IMR-90 (cell line): ENCODE results near the gene DIP2B. TPM values are rescaled to one million over a fixed set of nuclear protein-coding genes. Genes with fewer than 3 reads are reported as not detected.
A peak's percentile ranks its signal among the peaks of the same experiment; 100 is the strongest.

Source experiments
- ATAC-seq: fragments of 200-7000 bp; cut with Tn5 transposase; 2 replicates; pipeline ENCODE4 v1.9.1; 2020; ENCODE audit warnings: low read depth, mild to moderate bottlenecking, moderate library complexity
- BruUV-seq: library from RNA; stranded (reverse); fragments of 400-500 nt; replicated peaks from 2 replicates; lab custom pipeline; 2021; lab: Mats Ljungman, UMichigan
- CTCF ChIA-PET: fragments of 300-600 bp; formaldehyde crosslinking; extraction: SDS; loops from one replicate; lab custom pipeline; 2021; ENCODE audit warnings: antibody characterized with exemption; lab: Yijun Ruan, JAX
- POLR2A ChIA-PET: fragments of 300-600 bp; sonication (Branson Sonifier 250); formaldehyde crosslinking; loops from one replicate; lab custom pipeline; 2022; ENCODE audit warnings: antibody characterized with exemption; ENCODE audit not compliant: unreplicated experiment; lab: Charles Lee
- DNase-seq: peaks from one replicate; pipeline ENCODE4 v3.0.0; 2013
- H2AFZ ChIP-seq: replicated peaks from 2 replicates; pipeline ENCODE3; 2013; ENCODE audit warnings: low read length, mild to moderate bottlenecking; ENCODE audit not compliant: poor library complexity
- H2AK5ac ChIP-seq: 2 replicates; pipeline ENCODE4 v1.6.1; 2013; ENCODE audit warnings: low read depth, low read length, inconsistent platforms
- H2AK9ac ChIP-seq: replicated peaks from 2 replicates; pipeline ENCODE3; 2013; ENCODE audit warnings: mild to moderate bottlenecking, low read depth, low read length, moderate library complexity; ENCODE audit not compliant: poor library complexity
- H2BK120ac ChIP-seq: 2 replicates; pipeline ENCODE4 v1.6.1; 2013; ENCODE audit warnings: low read depth, low read length, inconsistent platforms
- H2BK15ac ChIP-seq: 3 replicates; pipeline ENCODE4 v1.6.1; 2013; ENCODE audit warnings: low read depth, low read length, inconsistent platforms
- H2BK20ac ChIP-seq: 2 replicates; pipeline ENCODE4 v1.6.1; 2013; ENCODE audit warnings: low read depth, mild to moderate bottlenecking, inconsistent platforms, low read length, moderate library complexity
- H2BK5ac ChIP-seq: 2 replicates; pipeline ENCODE4 v1.6.1; 2013; ENCODE audit warnings: mild to moderate bottlenecking, low read depth, low read length, inconsistent platforms; ENCODE audit not compliant: poor library complexity, severe bottlenecking
- H3K14ac ChIP-seq: replicated peaks from 2 replicates; pipeline ENCODE4 v1.6.1; 2013; ENCODE audit warnings: low read depth, low read length, inconsistent platforms
- H3K18ac ChIP-seq: 2 replicates; pipeline ENCODE4 v1.6.1; 2013; ENCODE audit warnings: low read depth, low read length, control low read depth
- H3K23ac ChIP-seq: 2 replicates; pipeline ENCODE4 v1.6.1; 2013; ENCODE audit warnings: low read depth, low read length, inconsistent platforms
- H3K27ac ChIP-seq: 2 replicates; pipeline ENCODE4 v1.5.1; 2013; ENCODE audit warnings: mild to moderate bottlenecking, control low read depth, low read length; ENCODE audit not compliant: insufficient read depth
- H3K27me3 ChIP-seq: 2 replicates; pipeline ENCODE4 v1.6.1; 2013; ENCODE audit warnings: low read length; ENCODE audit not compliant: control insufficient read depth, insufficient read depth
- H3K36me3 ChIP-seq: 2 replicates; pipeline ENCODE4 v1.6.1; 2013; ENCODE audit warnings: low read length, mixed read lengths; ENCODE audit not compliant: control insufficient read depth, insufficient read depth
- H3K4ac ChIP-seq: 2 replicates; pipeline ENCODE4 v1.6.1; 2013; ENCODE audit warnings: low read depth, low read length, inconsistent platforms
- H3K4me1 ChIP-seq: 2 replicates; pipeline ENCODE4 v1.6.1; 2013; ENCODE audit warnings: low read length, mixed read lengths; ENCODE audit not compliant: control insufficient read depth, insufficient read depth
- H3K4me2 ChIP-seq: 2 replicates; pipeline ENCODE4 v1.6.1; 2013; ENCODE audit warnings: low read depth, mild to moderate bottlenecking, control low read depth, low read length, moderate library complexity
- H3K4me3 ChIP-seq: 2 replicates; pipeline ENCODE4 v1.5.1; 2013; ENCODE audit warnings: low read depth, mild to moderate bottlenecking, control low read depth, low read length, moderate library complexity; ENCODE audit not compliant: insufficient read depth
- H3K56ac ChIP-seq: 2 replicates; pipeline ENCODE4 v1.6.1; 2013; ENCODE audit warnings: low read length, inconsistent platforms; ENCODE audit not compliant: insufficient read depth; ENCODE audit errors: extremely low read depth
- H3K79me1 ChIP-seq, 2 experiments: 2 replicates each; pipeline ENCODE4 v1.6.1; 2013; ENCODE audit warnings: low read length in 2 of 2, inconsistent platforms in 1 of 2, low read depth in 1 of 2
- H3K9ac ChIP-seq: 2 replicates; pipeline ENCODE4 v1.6.1; 2013; ENCODE audit warnings: low read depth, low read length, control low read depth
- H3K9me1 ChIP-seq: 2 replicates; pipeline ENCODE4 v1.6.1; 2013; ENCODE audit warnings: low read length, inconsistent platforms; ENCODE audit not compliant: insufficient read depth
- H3K9me3 ChIP-seq: 2 replicates; pipeline ENCODE4 v1.6.1; 2013; ENCODE audit warnings: low read length; ENCODE audit not compliant: control insufficient read depth, insufficient read depth
- H4K20me1 ChIP-seq: 2 replicates; pipeline ENCODE4 v1.6.1; 2013; ENCODE audit warnings: low read length, inconsistent platforms; ENCODE audit not compliant: insufficient read depth
- H4K5ac ChIP-seq: 2 replicates; pipeline ENCODE4 v1.6.1; 2013; ENCODE audit warnings: mild to moderate bottlenecking, low read depth, low read length, control low read depth
- H4K8ac ChIP-seq, 2 experiments: 2 replicates each; pipeline ENCODE4 v1.6.1; 2013; ENCODE audit warnings: low read depth in 2 of 2, low read length in 2 of 2, control low read depth in 1 of 2, inconsistent platforms in 1 of 2
- H4K91ac ChIP-seq: 2 replicates; pipeline ENCODE4 v1.6.1; 2013; ENCODE audit warnings: low read depth, low read length, inconsistent platforms; ENCODE audit not compliant: insufficient read depth
- CEBPB ChIP-seq: IDR thresholded peaks from 2 replicates; pipeline ENCODE4 v1.6.1; 2012; ENCODE audit warnings: low read depth, low read length, improper control_type of control experiment
- RAD21 ChIP-seq: IDR thresholded peaks from 2 replicates; pipeline ENCODE4 v1.6.1; 2012; ENCODE audit warnings: low read length, improper control_type of control experiment
- WGBS, 2 experiments: methylation state at CpG; one replicate each; pipeline versions ENCODE4 v1.1.5 to v1.1.7; 2013; ENCODE audit warnings: missing lambda C conversion rate in 2 of 2; ENCODE audit not compliant: insufficient read length in 1 of 2; ENCODE audit errors: extremely low coverage in 2 of 2; 5-methylcytosine and 5-hydroxymethylcytosine counted together
- dilution Hi-C: fragments of 300-500 bp; cut with HindIII; formaldehyde crosslinking; loops from one replicate; pipeline ENCODE4 v1.14.3; 2018; ENCODE audit warnings: low sequenced_read_pairs; ENCODE audit not compliant: unreplicated experiment
- in situ Hi-C: fragments of 300-500 bp; cut with MboI; formaldehyde crosslinking; loops from 3 replicates; pipeline ENCODE4 v1.14.3; 2019; ENCODE audit warnings: low sequenced_read_pairs, inconsistent platforms, mixed read lengths
- intact Hi-C: fragments of 100-400 bp; cut with micrococcal nuclease; formaldehyde crosslinking; loops from 2 replicates; pipeline ENCODE4 v1.10.0; 2022
- polyA plus RNA-seq, 3 experiments: library from polyadenylated mRNA; depleted of rRNA; stranded (reverse); fragments of >200 nt; gene quantifications; 2 replicates each; pipeline ENCODE4 v1.2.3, GENCODE V29; 2012; ENCODE audit warnings: low replicate concordance in 1 of 3
- total RNA-seq: library from RNA; depleted of rRNA; stranded (reverse); fragments of >200 nt; gene quantifications from 2 replicates; pipeline ENCODE4 v1.2.3, GENCODE V29; 2012

DIP2B gene
- total and polyA plus RNA-seq, 2 of the 4 experiments (the other 2 are of a cell fraction): 7.7 to 12.9 TPM

DNA sequence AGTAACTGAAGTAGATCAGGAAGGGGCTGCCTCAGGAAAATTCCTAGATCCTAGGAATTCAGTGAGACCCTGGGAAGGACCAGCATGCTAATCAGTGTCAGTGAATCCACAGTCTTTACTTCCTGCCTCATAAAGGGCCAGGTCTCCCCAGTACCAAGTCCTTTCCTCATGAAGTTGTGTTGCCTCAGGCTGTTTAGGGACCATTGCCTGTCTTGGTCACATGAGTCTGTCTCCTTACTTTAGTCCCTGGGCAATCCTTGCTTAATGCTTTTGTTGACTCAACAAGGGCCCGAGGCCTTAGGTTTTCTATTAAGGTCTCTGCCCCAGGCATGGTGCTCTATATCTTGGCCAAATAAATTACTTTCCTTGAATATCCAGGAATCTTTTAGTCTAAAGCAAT is 243.0 kb downstream of the DIP2B start:
- H3K56ac ChIP-seq: no peak overlapping the region
- no peak overlapping the region for H2BK5ac ChIP-seq
- no peaks in the 10 kb centered on the region for H3K9me3 ChIP-seq
- H3K27me3 ChIP-seq: no peaks in the 10 kb centered on the region
- POLR2A ChIA-PET: no interaction called here
- H2BK20ac ChIP-seq: no peak overlapping the region
- H3K36me3 ChIP-seq: peaks cover 21% of the 10 kb centered on the region
- 100% methylated on average over 1 of the region's 1 CpG; no CpG with 5 or more reads in 1 of the 2 experiments for WGBS, 2 experiments
- no TSS peak for BruUV-seq
- H4K91ac ChIP-seq: no peak overlapping the region
- no peak for ATAC-seq
- H3K18ac ChIP-seq: no peak overlapping the region
- H2BK120ac ChIP-seq: no peak overlapping the region
- no peak overlapping the region for H3K14ac ChIP-seq
- dilution Hi-C loops (no loop called here), intact Hi-C loops (no loop called here), in situ Hi-C loops (no loop called here)
- H4K8ac ChIP-seq: no peak overlapping the region
- no peak for TF ChIP-seq CEBPB
- TF ChIP-seq RAD21: no peak
- no peak overlapping the region for H2BK15ac ChIP-seq
- CTCF ChIA-PET: interaction anchor here (1.0 kb wide), 1 partner anchor 10 kb away, joined by 3 read pairs; no protein-coding TSS in a partner anchor
- H3K9me1 ChIP-seq: peaks cover 9% of the 10 kb centered on the region; the same call in 1 of the 2 replicates
- no peak overlapping the region for H3K4ac ChIP-seq
- no peak overlapping the region for H3K4me3 ChIP-seq
- H3K79me1 ChIP-seq: 0 out of 4 replicates have a peak, but pooled peaks cover 0 to 3% of the 10 kb centered on the region in 2 experiments
- H3K9ac ChIP-seq: no peak overlapping the region
- H2AFZ ChIP-seq: no peak overlapping the region
- H2AK9ac ChIP-seq: peak overlapping the region; percentile 32
- H4K5ac ChIP-seq: no peak overlapping the region
- H3K4me2 ChIP-seq: no peak overlapping the region
- no peaks in the 10 kb centered on the region for H4K20me1 ChIP-seq
- H3K4me1 ChIP-seq: no peaks in the 10 kb centered on the region
- no peak overlapping the region for H3K23ac ChIP-seq
- H2AK5ac ChIP-seq: no peak overlapping the region
- no peak for DNase-seq
- no peak overlapping the region for H3K27ac ChIP-seq
